Measurements from ENCODE around the gene FZD1.

GRCh38 chr7:91263384-91264045 lies 718 bp upstream of the FZD1 start:
- TF ChIP-seq EZH2phosphoT487 (IDR thresholded peaks at IDR 0.05) (no peak), CTCF (IDR thresholded peaks at IDR 0.05) (no peak)

Data from neural progenitor cell (in vitro differentiated cells).